ENCODE measurements around the gene FRRS1. TPM values are rescaled to one million over a fixed set of nuclear protein-coding genes. Genes with fewer than 3 reads are reported as not detected.

FRRS1 gene
- total RNA-seq, 2 experiments from 2014 or later: 4.2 to 4.3 TPM

DNA sequence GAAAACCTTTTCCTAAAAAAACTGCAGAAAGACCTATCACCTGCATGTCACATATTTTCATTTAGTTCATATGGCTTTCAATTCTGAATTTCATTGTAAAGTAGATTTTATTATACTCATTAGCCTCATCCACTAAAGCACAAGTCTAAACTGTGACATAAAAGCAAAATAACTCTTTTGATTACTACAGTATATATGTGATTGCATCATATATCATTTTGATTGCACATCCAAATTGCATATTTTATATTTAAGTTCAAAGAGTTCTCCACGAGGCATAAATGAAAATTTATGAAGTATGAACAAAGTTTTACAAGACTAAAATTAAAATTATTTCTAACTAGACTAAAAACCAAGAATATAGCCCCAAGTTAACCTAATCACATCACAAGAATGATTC is 101.2 kb downstream of the FRRS1 start:
- DNase-seq: no peak
- Mint-ChIP-seq H3K9me3 (no peaks in the 10 kb centered on the region), H3K36me3 (no peaks in the 10 kb centered on the region), H3K4me1 (no peaks in the 10 kb centered on the region), H3K27ac (no peak overlapping the region), H3K4me3 (no peak overlapping the region), H3K27me3 (peaks cover 12% of the 10 kb centered on the region)

DNA sequence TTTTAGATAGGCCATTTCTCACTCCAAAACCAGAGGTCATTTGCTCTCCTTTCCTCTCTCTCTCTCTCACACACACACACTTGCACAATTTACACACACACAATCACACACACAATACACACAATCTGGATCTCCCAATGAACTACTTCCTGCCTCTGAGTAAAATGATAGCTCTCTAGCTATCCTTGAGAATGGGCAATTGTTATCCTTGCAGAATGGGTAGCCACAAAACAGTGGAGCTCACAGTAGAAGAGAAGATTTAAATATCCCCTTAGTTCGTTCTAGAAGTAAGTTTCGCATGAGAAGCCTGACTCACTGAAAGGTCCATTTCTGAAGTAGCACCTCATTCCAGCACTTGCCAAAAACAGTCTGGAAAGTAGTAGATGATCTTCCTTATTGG is 102.9 kb downstream of the FRRS1 start:
- H3K4me1 Mint-ChIP-seq: no peaks in the 10 kb centered on the region
- no peaks in the 10 kb centered on the region for H3K9me3 Mint-ChIP-seq
- peaks cover 13% of the 10 kb centered on the region for H3K27me3 Mint-ChIP-seq
- no peak for DNase-seq
- H3K27ac Mint-ChIP-seq: no peak overlapping the region
- H3K4me3 Mint-ChIP-seq: no peak overlapping the region
- H3K36me3 Mint-ChIP-seq: no peaks in the 10 kb centered on the region

DNA sequence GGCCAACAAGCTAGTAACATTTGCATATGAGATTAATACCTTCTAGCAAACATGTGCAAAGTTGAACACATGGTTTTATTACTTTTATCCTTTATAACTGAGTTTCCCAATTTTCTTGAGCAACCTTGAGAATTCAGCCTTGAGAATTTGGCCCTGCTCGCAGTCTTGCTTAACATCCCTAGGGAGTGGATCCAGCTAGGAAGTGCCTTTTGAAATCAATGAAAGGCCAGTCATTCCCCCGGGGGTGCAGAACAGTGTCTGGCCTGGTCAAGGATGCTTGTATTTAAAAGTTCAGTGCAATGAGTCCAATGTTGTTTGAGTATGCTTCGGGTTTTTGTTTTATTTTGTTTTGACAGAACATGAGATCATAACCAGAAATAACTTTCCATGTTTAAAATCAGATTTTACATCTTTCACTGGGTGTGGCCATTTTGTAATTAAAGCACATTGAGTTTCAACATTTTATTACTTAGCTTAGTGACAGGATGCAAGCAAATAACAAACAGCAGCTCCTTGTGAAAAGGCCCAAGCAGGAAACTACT is 103.8 kb downstream of the FRRS1 start:
- H3K36me3 Mint-ChIP-seq: no peaks in the 10 kb centered on the region
- no peak for DNase-seq
- H3K4me3 Mint-ChIP-seq: no peak overlapping the region
- no peaks in the 10 kb centered on the region for H3K9me3 Mint-ChIP-seq
- H3K4me1 Mint-ChIP-seq: no peaks in the 10 kb centered on the region
- H3K27ac Mint-ChIP-seq: no peak overlapping the region
- peaks cover 9% of the 10 kb centered on the region for H3K27me3 Mint-ChIP-seq

DNA sequence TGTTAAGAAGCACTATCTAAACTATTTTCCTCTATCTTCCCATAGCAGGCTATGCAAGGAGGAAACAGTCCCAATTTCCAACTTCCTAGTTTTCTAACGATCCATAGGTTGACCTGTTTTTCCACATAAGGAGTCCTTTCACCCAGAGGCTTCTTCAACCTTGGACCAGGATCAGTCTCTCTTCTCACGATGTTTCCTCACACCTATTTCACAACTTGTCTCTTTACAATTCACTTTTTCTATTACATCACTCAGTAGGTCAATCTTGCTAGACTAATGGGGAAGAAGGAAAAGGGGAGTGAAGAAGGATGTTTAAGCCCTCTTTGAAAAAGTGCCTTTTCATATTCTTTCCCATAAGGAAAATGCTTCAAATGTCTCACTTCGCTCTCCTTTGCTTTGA is 104.7 kb downstream of the FRRS1 start:
- no peak overlapping the region for H3K4me3 Mint-ChIP-seq
- H3K9me3 Mint-ChIP-seq: no peaks in the 10 kb centered on the region
- H3K36me3 Mint-ChIP-seq: no peaks in the 10 kb centered on the region
- H3K27ac Mint-ChIP-seq: no peak overlapping the region
- no peak for DNase-seq
- H3K4me1 Mint-ChIP-seq: no peaks in the 10 kb centered on the region
- peaks cover 5% of the 10 kb centered on the region for H3K27me3 Mint-ChIP-seq

DNA sequence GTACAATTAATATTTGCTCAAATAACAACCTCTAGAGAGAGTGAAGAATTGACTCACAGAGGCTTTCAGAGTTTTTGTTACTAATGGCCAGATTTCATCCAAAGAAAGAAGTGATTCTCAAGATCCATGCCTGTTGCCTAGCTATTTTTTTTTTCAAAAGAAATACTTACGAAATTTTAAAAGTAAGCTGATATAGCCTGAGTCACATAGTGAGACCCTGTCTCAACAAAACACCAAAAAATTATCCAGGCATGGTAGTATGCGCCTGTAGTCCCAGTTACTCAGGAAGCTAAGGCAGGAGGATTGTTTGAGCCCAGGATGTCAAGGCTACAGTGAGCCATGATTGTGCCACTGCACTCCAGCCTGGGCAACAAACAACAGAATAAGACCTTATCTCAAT is 105.9 kb downstream of the FRRS1 start:
- Mint-ChIP-seq H3K27ac (no peak overlapping the region), H3K4me3 (no peak overlapping the region), H3K36me3 (no peaks in the 10 kb centered on the region), H3K27me3 (peaks cover 3% of the 10 kb centered on the region), H3K9me3 (no peaks in the 10 kb centered on the region), H3K4me1 (no peaks in the 10 kb centered on the region)
- no peak for DNase-seq

DNA sequence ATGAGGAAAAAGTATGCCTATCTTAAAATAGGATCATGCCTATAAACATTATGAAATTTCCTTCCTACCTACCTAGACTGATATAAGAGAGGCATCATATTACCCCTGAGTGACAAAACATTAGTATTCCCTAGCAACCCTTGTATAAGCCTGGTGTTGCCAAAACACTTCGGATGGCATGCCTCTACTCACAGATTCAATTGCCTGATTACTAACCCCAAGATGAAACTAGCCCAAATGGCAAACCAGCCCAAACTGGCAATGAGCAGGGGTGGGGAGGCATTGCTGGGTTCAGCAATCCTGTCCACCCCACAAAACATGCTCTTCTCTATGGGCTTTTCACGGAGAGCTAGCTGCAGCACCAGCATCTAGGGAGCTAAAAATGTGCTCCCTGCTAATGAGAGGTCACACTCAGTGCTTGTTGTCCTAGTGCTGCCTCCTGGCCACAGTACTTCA is 106.7 kb downstream of the FRRS1 start:
- no peak overlapping the region for H3K4me3 Mint-ChIP-seq
- no peaks in the 10 kb centered on the region for H3K36me3 Mint-ChIP-seq
- no peaks in the 10 kb centered on the region for H3K9me3 Mint-ChIP-seq
- no peaks in the 10 kb centered on the region for H3K4me1 Mint-ChIP-seq
- no peak for DNase-seq
- peaks cover 3% of the 10 kb centered on the region for H3K27me3 Mint-ChIP-seq
- no peak overlapping the region for H3K27ac Mint-ChIP-seq

Other genes with a start within 250 kb of the FRRS1 start
- not detected for gene PALMD, start 120.5 kb downstream of the FRRS1 start, total RNA-seq
- 10 to 100 TPM; 16.2 to 16.5 TPM for gene AGL, start 83.7 kb upstream of the FRRS1 start, total RNA-seq
- gene SLC35A3, start 203.4 kb upstream of the FRRS1 start, total RNA-seq: 10 to 100 TPM; 14.0 to 15.8 TPM